Esophagus squamous epithelium (tissue), 4 donors: ENCODE data around the gene MXD1.
A peak's percentile ranks its signal among the peaks of the same experiment; 100 is the strongest.

ENCODE experiments used
- CTCF ChIP-seq, 6 experiments: fragments of 450-650 bp in 4 of 6; fragments of 200-600 bp in 2 of 6; sonication (generic) in 2 of 6; IDR thresholded peaks; one replicate each; pipeline ENCODE4 v1.5.1; 2016 to 2019; ENCODE audit warnings: antibody characterized with exemption in 6 of 6, mild to moderate bottlenecking in 4 of 6, moderate library complexity in 4 of 6
- POLR2A ChIP-seq, 4 donors: fragments of 450-650 bp; IDR thresholded peaks; one replicate each; pipeline ENCODE4 v1.6.1; 2017; ENCODE audit warnings: antibody characterized with exemption in 4 of 4, mild to moderate bottlenecking in 4 of 4, moderate library complexity in 3 of 4

GRCh38 chr2:69914950-69915945, at the start of gene MXD1:
- TF ChIP-seq CTCF (IDR thresholded peaks at IDR 0.05) (peak in 1 of 6 experiments; percentile 20), POLR2A (IDR thresholded peaks at IDR 0.05) (peak in 3 of 4 donors; percentile 95 to 98 (median 98))
